ENCODE data around the gene CBL. TPM values are rescaled to one million over a fixed set of nuclear protein-coding genes. Genes with fewer than 3 reads are reported as not detected.

The CBL gene
- total and polyA plus RNA-seq, 2 experiments from 2014 or later = 31.6 to 67.6 TPM

DNA sequence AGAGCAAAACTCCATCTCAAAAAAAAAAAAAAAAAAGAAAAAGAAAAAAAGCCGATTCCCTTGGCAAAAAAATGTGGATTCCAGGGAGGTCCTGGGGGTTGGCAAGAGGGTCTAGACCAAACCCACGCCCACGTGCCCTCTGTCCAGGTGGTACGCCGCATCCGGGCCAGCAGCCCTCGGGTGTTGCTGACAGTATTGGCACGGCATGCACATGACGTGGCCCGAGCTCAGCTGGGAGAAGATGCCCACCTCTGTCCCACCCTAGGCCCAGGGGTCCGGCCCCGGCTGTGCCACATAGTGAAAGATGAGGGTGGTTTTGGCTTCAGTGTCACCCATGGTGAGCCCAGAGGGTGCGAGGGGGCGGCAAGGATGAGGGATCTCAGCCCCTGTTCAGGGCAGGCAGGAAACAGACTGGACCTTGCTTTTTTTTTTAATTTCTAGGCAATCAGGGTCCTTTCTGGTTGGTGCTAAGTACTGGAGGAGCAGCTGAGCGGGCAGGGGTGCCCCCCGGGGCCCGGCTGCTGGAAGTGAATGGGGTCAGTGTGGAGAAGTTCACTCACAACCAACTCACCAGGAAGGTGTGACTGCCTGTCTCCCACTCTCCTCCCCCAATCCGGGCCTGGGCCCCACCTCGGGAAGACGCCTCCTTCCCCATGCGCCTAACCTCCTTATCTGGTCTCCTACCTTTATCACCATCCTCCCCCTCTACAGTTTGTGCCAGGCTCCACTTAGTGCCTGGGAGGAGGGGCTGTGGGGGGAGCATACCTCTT is 18.8 kb upstream of the CBL start (continued):
- TF ChIP-seq, protein P1, sequence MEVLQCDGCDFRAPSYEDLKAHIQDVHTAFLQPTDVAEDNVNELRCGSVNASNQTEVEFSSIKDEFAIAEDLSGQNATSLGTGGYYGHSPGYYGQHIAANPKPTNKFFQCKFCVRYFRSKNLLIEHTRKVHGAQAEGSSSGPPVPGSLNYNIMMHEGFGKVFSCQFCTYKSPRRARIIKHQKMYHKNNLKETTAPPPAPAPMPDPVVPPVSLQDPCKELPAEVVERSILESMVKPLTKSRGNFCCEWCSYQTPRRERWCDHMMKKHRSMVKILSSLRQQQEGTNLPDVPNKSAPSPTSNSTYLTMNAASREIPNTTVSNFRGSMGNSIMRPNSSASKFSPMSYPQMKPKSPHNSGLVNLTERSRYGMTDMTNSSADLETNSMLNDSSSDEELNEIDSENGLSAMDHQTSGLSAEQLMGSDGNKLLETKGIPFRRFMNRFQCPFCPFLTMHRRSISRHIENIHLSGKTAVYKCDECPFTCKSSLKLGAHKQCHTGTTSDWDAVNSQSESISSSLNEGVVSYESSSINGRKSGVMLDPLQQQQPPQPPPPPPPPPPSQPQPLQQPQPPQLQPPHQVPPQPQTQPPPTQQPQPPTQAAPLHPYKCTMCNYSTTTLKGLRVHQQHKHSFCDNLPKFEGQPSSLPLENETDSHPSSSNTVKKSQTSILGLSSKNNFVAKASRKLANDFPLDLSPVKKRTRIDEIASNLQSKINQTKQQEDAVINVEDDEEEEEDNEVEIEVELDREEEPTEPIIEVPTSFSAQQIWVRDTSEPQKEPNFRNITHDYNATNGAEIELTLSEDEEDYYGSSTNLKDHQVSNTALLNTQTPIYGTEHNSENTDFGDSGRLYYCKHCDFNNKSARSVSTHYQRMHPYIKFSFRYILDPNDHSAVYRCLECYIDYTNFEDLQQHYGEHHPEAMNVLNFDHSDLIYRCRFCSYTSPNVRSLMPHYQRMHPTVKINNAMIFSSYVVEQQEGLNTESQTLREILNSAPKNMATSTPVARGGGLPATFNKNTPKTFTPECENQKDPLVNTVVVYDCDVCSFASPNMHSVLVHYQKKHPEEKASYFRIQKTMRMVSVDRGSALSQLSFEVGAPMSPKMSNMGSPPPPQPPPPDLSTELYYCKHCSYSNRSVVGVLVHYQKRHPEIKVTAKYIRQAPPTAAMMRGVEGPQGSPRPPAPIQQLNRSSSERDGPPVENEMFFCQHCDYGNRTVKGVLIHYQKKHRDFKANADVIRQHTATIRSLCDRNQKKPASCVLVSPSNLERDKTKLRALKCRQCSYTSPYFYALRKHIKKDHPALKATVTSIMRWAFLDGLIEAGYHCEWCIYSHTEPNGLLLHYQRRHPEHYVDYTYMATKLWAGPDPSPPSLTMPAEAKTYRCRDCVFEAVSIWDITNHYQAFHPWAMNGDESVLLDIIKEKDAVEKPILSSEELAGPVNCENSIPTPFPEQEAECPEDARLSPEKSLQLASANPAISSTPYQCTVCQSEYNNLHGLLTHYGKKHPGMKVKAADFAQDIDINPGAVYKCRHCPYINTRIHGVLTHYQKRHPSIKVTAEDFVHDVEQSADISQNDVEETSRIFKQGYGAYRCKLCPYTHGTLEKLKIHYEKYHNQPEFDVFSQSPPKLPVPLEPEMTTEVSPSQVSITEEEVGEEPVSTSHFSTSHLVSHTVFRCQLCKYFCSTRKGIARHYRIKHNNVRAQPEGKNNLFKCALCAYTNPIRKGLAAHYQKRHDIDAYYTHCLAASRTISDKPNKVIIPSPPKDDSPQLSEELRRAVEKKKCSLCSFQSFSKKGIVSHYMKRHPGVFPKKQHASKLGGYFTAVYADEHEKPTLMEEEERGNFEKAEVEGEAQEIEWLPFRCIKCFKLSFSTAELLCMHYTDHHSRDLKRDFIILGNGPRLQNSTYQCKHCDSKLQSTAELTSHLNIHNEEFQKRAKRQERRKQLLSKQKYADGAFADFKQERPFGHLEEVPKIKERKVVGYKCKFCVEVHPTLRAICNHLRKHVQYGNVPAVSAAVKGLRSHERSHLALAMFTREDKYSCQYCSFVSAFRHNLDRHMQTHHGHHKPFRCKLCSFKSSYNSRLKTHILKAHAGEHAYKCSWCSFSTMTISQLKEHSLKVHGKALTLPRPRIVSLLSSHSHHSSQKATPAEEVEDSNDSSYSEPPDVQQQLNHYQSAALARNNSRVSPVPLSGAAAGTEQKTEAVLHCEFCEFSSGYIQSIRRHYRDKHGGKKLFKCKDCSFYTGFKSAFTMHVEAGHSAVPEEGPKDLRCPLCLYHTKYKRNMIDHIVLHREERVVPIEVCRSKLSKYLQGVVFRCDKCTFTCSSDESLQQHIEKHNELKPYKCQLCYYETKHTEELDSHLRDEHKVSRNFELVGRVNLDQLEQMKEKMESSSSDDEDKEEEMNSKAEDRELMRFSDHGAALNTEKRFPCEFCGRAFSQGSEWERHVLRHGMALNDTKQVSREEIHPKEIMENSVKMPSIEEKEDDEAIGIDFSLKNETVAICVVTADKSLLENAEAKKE (CRISPR knock-in tag; IDR thresholded peaks at IDR 0.05) = no peak

DNA sequence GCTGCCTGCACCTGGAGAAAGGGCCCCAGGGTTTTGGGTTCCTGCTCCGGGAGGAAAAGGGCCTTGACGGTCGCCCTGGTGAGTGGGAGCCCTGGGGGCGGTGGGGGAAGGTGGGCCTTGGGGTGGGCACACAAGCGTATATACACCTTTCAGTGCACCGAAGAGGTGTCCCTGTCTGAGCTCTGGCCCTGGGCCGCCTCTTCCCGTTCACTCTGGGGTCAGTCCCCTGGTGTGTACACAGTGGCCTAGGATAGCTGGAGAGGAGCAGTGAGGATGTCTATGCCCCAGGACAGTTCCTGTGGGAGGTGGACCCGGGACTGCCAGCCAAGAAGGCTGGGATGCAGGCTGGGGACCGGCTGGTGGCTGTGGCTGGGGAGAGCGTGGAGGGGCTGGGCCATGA is 18.1 kb upstream of the CBL start:
- Mint-ChIP-seq H3K4me1 (no peaks in the 10 kb centered on the region), H3K36me3 (ENCODE audit: low read depth) (no peaks in the 10 kb centered on the region), H3K27ac (no peak overlapping the region), H3K27me3 (ENCODE audit: insufficient read depth, low read depth, poor library complexity) (peaks cover 8% of the 10 kb centered on the region), H3K4me3 (no peak overlapping the region), H3K9me3 (no peaks in the 10 kb centered on the region)
- no peaks in the 10 kb centered on the region for H3K27me3 ChIP-seq (ENCODE audit: insufficient read depth)
- no peaks in the 10 kb centered on the region for H3F3A ChIP-seq (replicated peaks; ENCODE audit: low read depth)
- no peaks in the 10 kb centered on the region for H3K4me1 ChIP-seq (ENCODE audit: insufficient read depth)
- ATAC-seq = no peak
- H3K36me3 ChIP-seq (ENCODE audit: insufficient read depth) = no peaks in the 10 kb centered on the region
- no peak overlapping the region for H3K27ac ChIP-seq (ENCODE audit: low read depth)
- H3K9me2 ChIP-seq (ENCODE audit: insufficient read depth) = no peaks in the 10 kb centered on the region
- no peak overlapping the region for H2AFZ ChIP-seq
- DNase-seq (ENCODE audit: low spot score) = no peak
- H3K4me2 ChIP-seq = no peak overlapping the region
- H4K20me1 ChIP-seq (replicated peaks; ENCODE audit: insufficient read depth) = no peaks in the 10 kb centered on the region
- H3K79me2 ChIP-seq (replicated peaks; ENCODE audit: insufficient read depth) = no peaks in the 10 kb centered on the region
- no peak overlapping the region for H3K4me3 ChIP-seq
- TF ChIP-seq, protein P2, sequence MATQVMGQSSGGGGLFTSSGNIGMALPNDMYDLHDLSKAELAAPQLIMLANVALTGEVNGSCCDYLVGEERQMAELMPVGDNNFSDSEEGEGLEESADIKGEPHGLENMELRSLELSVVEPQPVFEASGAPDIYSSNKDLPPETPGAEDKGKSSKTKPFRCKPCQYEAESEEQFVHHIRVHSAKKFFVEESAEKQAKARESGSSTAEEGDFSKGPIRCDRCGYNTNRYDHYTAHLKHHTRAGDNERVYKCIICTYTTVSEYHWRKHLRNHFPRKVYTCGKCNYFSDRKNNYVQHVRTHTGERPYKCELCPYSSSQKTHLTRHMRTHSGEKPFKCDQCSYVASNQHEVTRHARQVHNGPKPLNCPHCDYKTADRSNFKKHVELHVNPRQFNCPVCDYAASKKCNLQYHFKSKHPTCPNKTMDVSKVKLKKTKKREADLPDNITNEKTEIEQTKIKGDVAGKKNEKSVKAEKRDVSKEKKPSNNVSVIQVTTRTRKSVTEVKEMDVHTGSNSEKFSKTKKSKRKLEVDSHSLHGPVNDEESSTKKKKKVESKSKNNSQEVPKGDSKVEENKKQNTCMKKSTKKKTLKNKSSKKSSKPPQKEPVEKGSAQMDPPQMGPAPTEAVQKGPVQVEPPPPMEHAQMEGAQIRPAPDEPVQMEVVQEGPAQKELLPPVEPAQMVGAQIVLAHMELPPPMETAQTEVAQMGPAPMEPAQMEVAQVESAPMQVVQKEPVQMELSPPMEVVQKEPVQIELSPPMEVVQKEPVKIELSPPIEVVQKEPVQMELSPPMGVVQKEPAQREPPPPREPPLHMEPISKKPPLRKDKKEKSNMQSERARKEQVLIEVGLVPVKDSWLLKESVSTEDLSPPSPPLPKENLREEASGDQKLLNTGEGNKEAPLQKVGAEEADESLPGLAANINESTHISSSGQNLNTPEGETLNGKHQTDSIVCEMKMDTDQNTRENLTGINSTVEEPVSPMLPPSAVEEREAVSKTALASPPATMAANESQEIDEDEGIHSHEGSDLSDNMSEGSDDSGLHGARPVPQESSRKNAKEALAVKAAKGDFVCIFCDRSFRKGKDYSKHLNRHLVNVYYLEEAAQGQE (IDR thresholded peaks at IDR 0.05; ENCODE audit: unreplicated experiment) = no peak
- TF ChIP-seq, protein P3, sequence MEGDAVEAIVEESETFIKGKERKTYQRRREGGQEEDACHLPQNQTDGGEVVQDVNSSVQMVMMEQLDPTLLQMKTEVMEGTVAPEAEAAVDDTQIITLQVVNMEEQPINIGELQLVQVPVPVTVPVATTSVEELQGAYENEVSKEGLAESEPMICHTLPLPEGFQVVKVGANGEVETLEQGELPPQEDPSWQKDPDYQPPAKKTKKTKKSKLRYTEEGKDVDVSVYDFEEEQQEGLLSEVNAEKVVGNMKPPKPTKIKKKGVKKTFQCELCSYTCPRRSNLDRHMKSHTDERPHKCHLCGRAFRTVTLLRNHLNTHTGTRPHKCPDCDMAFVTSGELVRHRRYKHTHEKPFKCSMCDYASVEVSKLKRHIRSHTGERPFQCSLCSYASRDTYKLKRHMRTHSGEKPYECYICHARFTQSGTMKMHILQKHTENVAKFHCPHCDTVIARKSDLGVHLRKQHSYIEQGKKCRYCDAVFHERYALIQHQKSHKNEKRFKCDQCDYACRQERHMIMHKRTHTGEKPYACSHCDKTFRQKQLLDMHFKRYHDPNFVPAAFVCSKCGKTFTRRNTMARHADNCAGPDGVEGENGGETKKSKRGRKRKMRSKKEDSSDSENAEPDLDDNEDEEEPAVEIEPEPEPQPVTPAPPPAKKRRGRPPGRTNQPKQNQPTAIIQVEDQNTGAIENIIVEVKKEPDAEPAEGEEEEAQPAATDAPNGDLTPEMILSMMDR (conservative IDR thresholded peaks at IDR 0.05; ENCODE audit: low read depth in 2 of 2) = no peak
- no peak for TF ChIP-seq EZH2 (IDR thresholded peaks at IDR 0.05; ENCODE audit: low read depth, unreplicated experiment)

Data from GM23338 (cell line).